NCI-H345 treated with DMSO at 0.1 percent for 48 hours (cell line): ENCODE measurements around the gene LHX2.

ENCODE experiments used
- DNase-seq: peaks from one replicate; lab custom pipeline; 2025; ENCODE audit not compliant: unreplicated experiment; lab: John Stamatoyannopoulos, UW

LHX2 gene

DNA sequence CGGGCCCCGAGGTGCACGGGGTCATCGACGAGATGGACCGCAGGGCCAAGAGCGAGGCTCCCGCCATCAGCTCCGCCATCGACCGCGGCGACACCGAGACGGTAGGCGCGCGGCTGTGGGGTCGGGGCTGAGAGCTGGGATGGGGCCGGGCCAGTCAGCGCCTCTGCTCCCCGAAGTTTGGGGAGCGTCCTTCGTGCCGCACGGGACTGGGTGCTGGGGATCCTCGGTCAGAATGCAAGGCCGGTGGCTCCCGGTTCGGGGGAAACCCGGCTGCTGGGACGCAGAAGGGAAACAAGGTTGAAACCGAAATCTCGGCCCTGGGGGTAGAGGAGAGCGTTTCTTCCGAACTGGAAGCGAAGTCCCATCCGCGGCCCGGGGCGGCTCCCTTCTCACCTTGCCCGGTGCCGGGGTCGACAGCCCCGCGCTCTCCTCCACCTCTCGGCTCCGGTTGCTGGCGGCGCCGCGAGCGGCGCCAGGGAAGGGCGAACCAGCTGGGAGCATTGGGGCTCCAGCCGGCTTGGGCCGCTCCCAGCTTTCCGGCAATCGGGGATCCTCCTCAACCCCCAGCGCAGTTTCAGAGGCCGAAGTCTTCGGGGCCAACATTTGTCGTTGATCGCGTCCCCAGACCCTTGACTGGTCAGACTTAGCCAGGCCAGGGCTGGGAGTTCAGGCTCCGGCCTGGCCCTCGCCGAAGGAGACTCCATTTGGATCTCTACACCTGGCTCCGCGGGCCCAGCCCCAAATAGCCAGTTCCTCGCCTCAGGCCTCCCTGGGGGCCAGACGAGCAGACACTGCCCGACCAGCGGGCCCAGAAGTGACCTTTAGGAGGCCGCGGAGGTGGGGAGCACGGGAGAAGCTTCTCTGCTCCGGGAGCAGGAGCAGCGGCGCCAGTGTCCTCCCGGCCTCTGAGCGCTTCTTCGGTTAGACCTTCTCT is 1.1 kb downstream of the LHX2 start:
- no peak for DNase-seq

DNA sequence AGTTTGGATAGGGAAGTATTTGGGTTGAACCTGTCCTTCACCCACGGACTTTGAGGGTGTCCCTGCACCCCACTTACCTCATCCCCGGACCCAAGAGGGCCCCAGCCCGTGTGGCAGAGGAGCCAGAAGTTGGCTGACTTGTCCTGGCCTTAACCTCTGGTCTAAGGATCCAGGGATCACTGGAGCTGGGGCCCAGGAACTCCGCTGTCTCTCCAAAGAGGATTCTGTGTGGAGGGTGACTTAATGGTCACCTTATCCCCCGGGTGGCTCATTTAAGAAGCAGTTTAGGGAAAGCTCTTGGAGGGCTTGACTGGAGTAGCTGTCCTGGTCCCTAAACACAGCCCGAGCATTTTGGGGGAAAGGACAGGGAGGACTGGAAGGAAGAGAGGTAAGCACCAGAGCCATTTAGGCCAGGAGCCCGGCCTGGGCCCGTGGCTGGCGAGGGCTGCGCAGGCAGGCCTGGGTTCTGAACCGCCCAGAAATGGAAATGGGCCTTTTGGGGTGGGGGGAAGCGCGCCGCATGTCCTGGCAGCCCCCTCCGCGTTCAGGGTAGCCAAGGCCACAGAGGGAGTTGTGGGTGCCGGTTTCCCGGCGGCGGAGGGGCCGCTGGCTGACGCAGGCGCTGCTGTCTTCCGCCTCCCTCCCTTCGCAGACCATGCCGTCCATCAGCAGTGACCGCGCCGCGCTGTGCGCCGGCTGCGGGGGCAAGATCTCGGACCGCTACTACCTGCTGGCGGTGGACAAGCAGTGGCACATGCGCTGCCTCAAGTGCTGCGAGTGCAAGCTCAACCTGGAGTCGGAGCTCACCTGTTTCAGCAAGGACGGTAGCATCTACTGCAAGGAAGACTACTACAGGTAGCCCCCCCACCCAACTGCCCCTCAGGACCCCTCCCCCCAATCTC is 2.0 kb downstream of the LHX2 start:
- DNase-seq, result no peak

DNA sequence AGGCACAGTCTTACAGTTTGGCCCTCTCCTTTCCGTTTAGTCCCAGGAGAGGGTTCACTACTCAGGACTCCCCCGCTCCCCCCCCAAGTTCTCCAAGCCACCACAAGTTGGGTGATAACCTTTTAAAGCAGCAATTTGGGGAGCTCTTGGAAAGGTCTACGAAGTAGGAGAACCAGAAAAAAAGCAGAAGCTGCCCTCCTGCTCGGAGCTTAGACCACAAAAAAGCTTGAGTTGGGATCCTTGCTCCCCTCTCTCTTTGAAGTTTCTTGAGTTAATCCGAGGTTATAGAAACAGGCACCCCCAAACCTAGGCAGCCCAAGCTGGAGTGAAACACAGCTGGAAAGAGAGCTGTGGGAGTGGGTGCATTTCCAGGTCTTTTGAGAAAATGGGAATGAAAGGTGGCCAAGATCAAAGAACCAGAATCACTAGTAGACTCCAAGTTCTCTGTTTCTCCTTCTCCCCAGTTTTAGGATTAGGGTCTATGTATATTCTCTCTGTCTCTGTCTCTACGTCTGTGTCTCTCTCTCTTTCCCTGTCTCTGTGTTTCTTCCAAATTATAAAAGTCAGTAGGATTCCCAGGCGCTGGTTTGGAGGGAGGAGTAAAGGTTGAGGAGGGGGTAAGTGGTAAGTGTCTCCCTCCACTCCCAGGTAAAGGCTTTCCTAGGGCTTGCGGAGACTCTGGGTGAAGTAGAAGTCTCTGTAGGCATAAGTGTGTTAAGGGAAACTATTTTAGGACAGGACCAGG is 2.8 kb downstream of the LHX2 start:
- no peak for DNase-seq

DNA sequence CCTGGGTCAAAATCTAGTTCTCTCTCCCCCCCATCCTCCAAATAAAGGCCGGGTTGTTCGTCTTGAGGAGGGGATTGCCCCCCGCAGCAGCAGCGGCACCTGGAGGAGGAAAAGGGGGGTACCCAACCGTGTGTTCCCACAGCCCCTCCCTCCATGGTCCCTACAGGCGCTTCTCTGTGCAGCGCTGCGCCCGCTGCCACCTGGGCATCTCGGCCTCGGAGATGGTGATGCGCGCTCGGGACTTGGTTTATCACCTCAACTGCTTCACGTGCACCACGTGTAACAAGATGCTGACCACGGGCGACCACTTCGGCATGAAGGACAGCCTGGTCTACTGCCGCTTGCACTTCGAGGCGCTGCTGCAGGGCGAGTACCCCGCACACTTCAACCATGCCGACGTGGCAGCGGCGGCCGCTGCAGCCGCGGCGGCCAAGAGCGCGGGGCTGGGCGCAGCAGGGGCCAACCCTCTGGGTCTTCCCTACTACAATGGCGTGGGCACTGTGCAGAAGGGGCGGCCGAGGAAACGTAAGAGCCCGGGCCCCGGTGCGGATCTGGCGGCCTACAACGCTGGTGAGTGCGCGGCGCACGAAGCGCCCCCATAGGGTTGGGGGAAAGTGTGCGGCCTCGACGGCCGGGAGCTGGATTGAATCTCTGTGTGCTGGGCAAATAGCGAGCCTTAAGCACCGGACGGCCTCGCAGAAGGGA is 3.5 kb downstream of the LHX2 start:
- no peak for DNase-seq

DNA sequence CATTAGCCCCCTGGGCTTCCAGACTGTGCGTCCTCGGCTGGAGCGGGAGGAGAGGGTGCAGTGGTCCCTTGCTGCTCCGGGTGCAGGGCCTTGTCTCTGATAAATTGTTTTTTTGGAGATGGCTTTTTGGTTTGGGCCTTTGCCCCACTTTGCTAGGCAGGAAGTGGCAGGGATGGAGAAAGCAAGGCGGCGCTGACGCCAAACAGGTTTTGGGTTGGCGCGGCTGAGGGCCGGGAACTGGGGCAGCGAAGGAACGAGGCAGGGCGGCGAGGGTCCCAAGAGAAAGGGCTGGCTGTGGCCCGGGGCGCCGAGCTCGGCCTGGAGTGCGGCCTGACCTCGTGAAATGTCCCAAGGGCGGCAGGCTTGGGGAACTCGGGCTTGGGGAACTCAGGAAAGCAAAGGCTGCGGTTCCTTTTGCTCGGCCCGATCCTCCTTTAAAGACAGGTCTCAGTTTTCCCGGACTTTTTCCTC is 4.1 kb downstream of the LHX2 start:
- DNase-seq, result no peak

DNA sequence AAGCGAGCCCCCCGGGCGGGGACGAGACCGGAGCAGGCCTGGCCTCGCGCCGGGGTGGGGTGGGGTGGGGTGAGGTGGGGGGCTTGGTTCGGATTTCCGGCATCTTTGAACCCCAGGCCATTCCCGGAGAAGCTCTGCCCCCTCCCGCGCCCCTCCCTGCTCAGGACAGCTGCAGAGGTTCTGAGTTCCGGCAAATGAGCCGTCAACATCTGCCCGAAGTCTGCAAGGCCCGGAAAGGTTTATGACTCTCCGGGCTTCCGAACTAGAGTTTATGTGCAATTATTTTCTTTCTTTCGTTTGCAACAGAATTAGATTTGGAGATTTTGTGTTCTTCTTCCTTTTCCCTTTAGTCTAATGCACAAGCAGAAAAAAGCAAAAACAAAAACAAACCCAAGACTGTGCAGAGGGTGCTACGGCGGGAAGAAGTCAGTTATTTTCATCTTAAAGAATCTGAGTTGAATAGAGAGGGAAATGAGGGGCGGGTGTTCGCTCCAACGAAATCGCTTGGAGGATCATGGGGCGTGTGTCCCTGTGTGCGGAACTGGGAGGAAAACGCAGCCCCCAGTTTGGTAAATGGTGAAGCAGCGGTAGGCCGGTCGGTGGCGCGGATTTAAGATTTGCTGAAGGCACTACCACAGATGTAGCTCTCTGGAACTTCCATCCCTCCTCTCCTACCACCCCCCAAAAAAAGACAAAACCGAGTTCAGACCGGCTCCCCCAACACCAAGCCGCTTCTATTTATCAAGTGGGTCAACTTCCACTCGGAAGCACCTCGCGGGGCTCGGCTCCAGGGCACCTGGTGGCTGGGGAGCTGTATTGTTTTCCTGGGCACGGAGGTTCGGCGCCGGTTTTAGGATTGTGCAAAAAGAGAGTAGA is 4.8 kb downstream of the LHX2 start:
- no peak for DNase-seq

DNA sequence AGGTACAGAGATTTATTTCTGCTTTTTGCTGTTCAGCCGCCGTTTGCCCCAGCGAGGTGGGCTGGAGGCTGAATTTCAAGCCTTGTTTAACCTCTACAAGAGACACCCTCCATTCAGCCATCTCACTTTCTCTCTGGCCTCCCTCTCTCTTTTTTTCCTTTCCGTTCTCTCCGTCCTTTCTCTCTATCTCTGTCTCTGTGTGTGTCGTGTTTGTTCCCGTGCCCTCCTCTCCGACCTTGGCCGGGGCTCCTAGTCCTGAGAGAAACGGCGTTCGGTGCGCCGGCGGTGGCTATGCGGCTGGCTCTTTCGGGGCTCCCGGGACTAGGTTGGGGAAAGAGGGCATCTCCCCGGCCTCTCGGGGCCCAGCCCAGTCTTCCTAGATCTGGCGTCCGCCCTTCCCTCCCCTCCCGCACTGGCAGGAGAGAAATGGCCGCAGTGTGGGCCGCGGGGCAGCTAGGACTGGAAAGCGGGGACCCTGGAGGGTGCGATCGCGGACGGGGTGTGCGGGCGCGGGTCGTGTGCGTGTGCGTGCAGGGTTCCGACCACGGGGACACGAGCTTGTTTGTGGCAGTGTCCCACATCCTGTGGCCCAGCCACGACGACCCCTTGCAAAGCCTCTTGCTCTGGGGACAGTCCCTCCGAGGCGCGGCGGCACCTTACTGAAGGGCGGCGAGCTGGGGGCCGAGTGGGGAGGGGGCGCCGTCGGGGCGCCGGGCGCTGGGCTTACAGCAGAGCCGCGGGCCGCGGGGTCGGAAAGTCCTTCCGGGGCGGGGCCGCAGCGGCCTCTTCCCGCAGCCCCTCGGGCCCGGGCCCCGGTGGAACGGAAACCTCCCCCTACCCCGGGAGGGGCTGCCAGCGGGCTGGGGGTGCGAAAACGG is 5.7 kb downstream of the LHX2 start:
- no peak for DNase-seq

DNA sequence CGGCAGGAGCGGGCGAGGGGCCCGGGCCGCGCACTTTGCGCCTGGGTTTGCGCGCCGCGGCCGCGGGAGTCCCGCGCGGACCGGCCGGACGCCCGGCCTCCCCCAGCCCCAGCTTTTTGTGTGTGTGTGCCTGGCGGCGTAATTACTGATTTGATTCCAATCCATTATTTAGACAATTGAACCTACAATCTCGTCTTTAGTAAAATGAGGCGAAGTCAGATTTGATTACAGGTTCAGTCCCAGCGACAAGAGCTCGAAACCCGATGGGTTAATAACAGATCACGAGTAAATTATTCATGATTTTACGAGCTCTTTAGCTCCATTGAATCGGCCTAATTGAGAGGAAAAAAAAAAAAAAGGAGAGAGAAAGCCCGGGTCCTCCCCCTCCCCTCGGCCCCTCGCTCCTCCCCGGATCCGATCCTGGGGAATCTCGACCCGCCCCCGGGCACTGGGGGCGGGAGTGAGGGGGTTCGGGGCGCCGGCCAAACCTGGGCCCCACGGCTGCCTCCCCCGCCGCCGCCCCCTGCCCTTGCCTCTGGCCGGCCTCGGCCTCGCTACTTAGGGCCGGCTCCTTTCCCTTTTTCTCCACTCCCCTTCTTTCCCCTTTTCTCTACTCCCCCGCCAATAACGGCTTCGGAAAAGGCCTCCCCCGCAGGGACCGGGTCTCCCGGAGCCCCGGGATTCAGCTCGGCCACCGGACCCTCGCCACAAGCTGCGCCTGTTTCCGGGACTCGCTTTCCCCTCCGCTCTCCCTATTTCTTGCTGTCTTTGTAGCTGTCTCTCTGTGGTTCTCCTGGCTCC is 6.6 kb downstream of the LHX2 start:
- DNase-seq, result no peak

DNA sequence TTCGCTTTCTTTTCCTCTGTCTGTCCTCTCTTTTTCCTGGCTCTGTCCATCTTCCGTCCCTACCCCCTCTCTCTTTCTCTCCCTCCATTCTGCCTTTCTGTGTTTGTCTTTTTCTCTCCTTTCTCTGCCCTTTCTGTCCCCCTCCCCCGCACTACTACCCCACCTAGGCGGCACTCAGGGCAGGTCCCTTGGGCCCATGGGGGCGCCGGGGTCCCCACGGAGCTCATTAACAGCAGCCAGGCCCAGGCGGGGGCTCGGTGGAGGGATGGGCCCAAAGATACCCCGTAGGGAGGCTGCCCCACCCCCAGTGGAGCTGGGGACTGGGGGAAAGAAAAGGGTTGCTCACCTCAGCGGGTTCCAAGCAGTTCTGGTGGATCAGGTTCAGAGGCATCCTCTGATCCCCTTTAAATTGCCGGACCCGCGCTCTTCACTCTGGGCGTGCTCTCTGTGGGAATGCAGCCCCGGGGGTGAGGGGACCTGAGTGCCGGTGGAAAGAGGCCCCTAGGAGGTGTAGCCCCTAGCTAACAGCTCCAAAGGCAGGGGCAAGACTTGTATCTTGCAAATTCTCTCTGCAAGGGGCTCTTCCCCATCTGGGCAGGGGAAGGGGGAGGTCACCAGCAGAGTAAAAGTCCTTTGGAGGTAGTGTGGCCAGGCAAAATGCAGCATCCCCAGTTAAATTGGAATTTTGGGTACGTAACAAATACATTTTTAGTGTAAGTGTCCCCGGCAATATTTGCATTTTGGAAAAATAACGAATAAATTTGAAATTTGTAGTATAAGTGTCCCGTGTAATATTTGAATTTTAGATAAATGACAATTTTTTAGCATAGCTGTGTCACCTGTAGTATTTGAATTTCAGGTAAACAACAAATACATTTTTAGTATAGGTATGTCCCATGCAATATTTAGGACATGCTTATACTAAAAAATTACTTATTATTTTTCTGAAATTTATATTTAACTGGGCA is 7.4 kb downstream of the LHX2 start:
- no peak for DNase-seq

DNA sequence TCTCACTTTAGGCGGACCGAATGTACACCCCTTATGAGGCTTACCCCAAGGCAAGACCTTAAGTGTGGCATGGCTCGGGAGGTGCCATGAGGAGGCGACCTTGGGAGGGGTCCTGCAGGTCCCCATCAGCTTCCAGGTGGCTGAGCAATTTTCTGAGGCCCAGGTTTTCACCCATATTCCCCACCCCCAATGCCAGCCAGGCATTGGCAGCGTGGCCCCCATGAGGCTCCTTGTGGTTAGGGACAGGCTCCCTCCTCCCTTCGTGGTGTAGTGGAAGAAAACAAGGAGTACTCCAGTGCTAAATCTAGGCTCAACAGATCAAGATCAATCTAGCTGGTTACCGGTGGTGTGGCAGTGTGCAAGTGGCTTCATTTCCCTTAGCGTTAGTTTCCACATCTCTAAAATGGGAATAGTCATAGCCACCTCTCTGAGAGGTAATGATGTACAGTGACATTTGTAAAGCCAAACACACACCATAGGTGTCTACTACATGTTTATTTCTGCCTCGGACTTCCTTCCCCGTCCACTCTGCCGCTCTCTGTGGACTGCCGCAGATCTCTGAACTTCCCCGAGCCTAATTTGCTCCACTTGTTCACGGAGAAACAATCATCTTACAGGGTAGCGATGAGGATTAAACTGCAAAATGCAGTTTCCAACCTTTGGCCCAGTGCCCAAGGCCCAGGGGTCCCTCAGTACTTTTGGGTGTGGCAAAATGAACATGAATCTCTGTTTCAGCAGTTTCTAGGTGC is 8.4 kb downstream of the LHX2 start:
- no peak for DNase-seq

DNA sequence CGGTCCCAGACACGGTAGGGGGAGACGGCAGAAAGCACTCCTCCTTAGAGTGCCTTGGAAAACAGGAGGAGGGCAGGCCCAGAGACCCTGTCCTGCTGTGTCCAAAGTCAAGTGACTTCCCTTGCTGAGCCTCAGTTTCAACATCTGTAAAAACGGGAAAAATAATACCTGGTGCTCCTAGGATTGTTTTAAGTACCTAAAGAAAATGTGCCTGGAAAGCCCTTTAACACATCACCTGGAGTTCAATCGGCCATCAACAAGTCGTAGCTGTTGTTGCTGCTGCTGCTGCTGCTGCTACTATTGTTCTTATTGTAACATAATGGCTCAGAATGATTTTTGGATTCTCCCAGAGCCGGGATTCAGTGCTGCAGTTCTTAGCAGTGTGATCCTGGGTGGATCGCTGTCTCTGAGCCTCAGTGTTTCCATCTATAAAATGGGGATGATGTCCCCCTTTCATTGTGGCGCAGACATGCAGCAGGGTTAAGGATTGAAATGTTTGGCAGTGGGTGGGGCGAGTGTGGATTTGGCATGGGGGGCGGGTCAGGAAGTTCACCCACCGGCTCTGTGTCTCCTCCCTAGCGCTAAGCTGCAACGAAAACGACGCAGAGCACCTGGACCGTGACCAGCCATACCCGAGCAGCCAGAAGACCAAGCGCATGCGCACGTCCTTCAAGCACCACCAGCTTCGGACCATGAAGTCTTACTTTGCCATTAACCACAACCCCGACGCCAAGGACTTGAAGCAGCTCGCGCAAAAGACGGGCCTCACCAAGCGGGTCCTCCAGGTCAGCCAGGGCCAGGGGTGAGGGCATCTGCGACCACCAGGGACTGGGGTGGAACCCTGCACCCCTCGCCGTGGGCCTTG is 9.2 kb downstream of the LHX2 start:
- DNase-seq, result no peak

DNA sequence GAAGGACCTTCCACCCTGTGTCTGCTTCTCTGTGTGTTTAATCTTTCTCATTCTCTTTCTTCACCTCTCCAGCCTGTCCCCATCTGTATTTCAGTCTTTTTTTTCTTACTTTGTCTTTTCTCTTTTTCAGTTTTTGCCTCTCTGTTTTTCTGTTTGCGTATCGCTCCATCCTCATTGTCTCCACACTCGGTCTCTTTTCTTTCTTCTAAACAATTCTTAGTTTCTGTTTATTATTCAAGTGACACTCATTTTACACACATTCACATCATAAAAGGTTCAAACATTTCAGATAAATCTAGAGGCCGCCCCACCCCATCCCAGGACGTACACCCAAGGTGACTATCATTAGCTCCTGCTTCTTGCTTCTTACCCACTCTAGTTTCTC is 9.8 kb downstream of the LHX2 start:
- no peak for DNase-seq

DNA sequence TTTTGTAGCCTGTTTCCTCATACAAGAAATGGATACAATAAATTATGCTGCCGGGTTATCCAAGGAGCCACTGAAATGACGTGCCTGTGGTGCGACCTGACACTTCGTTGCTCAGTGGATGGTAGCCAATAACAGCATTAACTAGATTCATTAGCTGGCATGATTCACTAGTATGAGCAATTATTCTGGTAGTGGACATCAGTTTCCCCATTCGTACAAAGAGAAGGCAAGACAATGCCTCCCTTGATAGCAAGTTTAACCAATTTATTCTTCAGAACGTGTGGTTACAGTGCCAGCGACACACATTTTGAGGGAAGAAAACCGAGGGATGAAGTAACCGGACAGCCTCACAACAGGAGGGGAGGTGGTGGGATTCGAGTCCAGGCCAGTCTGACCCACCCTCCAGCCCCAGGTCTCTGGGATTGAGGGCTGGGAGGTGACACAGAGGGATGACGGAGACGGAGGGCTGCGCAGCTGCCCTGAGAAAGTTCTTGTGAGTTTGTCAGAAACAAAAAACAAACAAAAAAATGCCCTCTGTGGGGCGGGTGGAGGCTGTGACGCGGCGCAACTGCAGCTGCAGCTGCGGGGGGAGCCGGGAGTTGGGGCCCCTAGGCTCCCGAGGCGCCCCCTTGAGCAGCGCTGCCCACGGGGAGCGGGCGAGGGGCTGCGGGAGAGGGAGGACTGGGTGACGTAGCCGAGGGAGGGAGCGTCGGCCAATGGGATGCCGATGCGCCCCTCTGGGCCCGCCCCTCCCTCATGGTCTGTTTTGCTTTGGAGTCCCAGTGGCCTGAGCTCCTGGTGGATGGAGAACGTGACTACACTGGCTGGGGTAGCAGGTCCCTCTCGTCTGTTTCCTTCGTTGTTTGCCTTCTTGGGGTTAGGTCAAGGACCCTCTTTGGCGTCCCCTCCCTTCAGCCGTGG is 10.9 kb downstream of the LHX2 start:
- no peak for DNase-seq

DNA sequence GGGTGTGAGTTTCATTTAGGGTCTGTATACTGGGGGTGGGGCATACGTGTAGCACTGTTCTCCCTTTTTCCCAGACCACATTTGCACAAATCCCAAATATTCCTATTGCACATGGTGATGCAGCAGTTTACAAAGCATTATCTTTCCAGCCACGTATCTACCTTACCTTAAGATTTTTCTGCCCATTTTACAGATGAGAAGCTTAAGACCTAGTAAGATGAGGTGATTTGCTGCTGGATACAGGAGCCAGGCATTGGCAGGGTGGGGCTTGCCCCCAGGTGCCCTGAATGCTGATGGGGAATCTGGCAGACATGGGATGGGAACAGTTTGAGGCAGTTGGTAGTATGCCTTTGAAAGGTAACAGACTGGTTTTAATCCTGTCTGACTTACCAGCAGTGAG is 12.5 kb downstream of the LHX2 start:
- DNase-seq, result no peak
